DMS79 treated with DMSO at 0.1 percent for 48 hours (cell line): Measurements from ENCODE around the gene MGAT1.

Experiments used
- DNase-seq: peaks from one replicate; lab custom pipeline; 2025; lab: John Stamatoyannopoulos, UW

The MGAT1 gene

GRCh38 chr5:180823940-180824629, 21.5 kb upstream of the MGAT1 start:
- no peak for DNase-seq

GRCh38 chr5:180823346-180823745, 20.7 kb upstream of the MGAT1 start:
- no peak for DNase-seq

- DNase-seq = no peak
These were observed 18.9 kb upstream of the MGAT1 start for GRCh38 chr5:180821538-180821937.

- no peak for DNase-seq
These were observed 18.2 kb upstream of the MGAT1 start for GRCh38 chr5:180820788-180821321.

- DNase-seq = no peak
These were observed 16.2 kb upstream of the MGAT1 start for GRCh38 chr5:180818677-180819341.

- DNase-seq = no peak
These were observed 15.5 kb upstream of the MGAT1 start for GRCh38 chr5:180817893-180818674.

GRCh38 chr5:180816608-180817534, 14.3 kb upstream of the MGAT1 start:
- DNase-seq = peak; percentile 84

GRCh38 chr5:180815293-180815917, 12.8 kb upstream of the MGAT1 start:
- no peak for DNase-seq

- no peak for DNase-seq
These were observed 10.8 kb upstream of the MGAT1 start for GRCh38 chr5:180813420-180813819.

- DNase-seq = no peak
These were observed 9.1 kb upstream of the MGAT1 start for GRCh38 chr5:180811623-180812124.

- DNase-seq = peak; percentile 54
These were observed 8.5 kb upstream of the MGAT1 start for GRCh38 chr5:180810959-180811622.

GRCh38 chr5:180810210-180810958, 7.8 kb upstream of the MGAT1 start:
- peak; percentile 80 for DNase-seq

GRCh38 chr5:180809403-180810209, 7.0 kb upstream of the MGAT1 start:
- DNase-seq = peak; percentile 62

- DNase-seq = no peak
These were observed 5.9 kb upstream of the MGAT1 start for GRCh38 chr5:180808461-180809000.

GRCh38 chr5:180807654-180808414, 5.2 kb upstream of the MGAT1 start:
- DNase-seq = no peak

GRCh38 chr5:180807046-180807445, 4.4 kb upstream of the MGAT1 start:
- DNase-seq = no peak

- DNase-seq = no peak
These were observed 3.9 kb upstream of the MGAT1 start for GRCh38 chr5:180806351-180807011.
